SU-DHL-6 (cell line): Measurements from ENCODE around the gene FAM13C.

Source experiments
- EZH2phosphoT487 ChIP-seq: fragments of 200-600 bp; sonication (generic), shearing (Covaris generic); conservative IDR thresholded peaks from 2 replicates; pipeline ENCODE4 v1.6.1; 2018; ENCODE audit warnings: mild to moderate bottlenecking, antibody characterized with exemption, low read length, moderate library complexity, mixed read lengths
- TF ChIP-seq, protein P1 (sequence below): fragments of 200-600 bp; sonication (generic); IDR thresholded peaks from one replicate; pipeline ENCODE4 v1.5.1; 2017; ENCODE audit warnings: antibody characterized with exemption, mild to moderate bottlenecking, low read length, moderate library complexity; ENCODE audit not compliant: insufficient read depth, poor library complexity, severe bottlenecking

DNA sequence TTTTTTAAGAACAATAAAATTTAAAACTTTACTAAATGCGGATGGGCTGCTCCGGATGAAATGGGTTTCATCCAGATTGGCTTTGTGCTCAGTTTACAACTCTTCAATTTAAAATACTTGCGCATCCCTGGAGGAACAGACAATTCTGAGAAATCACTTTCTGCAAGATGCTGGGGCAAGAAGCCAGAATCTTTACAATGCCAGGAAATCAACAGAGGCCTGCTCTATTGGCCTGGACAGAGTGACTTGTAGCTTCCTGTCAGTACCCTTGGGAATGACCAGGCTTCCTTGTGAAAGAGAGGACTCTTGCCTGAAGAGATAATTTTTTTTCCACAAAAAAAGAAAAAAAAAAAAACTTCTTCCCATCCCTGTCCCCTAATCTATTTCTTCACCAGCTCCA lies 3.9 kb upstream of the FAM13C start:
- TF ChIP-seq, protein P1, sequence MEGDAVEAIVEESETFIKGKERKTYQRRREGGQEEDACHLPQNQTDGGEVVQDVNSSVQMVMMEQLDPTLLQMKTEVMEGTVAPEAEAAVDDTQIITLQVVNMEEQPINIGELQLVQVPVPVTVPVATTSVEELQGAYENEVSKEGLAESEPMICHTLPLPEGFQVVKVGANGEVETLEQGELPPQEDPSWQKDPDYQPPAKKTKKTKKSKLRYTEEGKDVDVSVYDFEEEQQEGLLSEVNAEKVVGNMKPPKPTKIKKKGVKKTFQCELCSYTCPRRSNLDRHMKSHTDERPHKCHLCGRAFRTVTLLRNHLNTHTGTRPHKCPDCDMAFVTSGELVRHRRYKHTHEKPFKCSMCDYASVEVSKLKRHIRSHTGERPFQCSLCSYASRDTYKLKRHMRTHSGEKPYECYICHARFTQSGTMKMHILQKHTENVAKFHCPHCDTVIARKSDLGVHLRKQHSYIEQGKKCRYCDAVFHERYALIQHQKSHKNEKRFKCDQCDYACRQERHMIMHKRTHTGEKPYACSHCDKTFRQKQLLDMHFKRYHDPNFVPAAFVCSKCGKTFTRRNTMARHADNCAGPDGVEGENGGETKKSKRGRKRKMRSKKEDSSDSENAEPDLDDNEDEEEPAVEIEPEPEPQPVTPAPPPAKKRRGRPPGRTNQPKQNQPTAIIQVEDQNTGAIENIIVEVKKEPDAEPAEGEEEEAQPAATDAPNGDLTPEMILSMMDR: no peak
- TF ChIP-seq EZH2phosphoT487: no peak
